Measurements from ENCODE around the gene NEURL1. TPM values are rescaled to one million over a fixed set of nuclear protein-coding genes. Genes with fewer than 3 reads are reported as not detected.

NEURL1 gene
- total and polyA plus RNA-seq, 2 donors = 1.6 to 3.0 TPM

- Histone ChIP-seq H3K36me3 (ENCODE audit: control insufficient read depth in 2 of 2, insufficient read depth in 2 of 2, low read length in 1 of 2) (no peaks in the 10 kb centered on the region), H3K27me3 (ENCODE audit: control insufficient read depth in 2 of 2, insufficient read depth in 1 of 2, low read length in 1 of 2) (peaks cover 0 to 2% of the 10 kb centered on the region in 2 donors), H3K9me3 (ENCODE audit: control insufficient read depth in 2 of 2, insufficient read depth in 1 of 2, low read length in 1 of 2) (no peaks in the 10 kb centered on the region), H3K4me1 (ENCODE audit: control insufficient read depth in 2 of 2, insufficient read depth in 2 of 2, low read length in 2 of 2) (no peaks in the 10 kb centered on the region), H3K4me3 (ENCODE audit: low read length in 2 of 2) (no peak overlapping the region), H3K27ac (ENCODE audit: low read depth in 1 of 2, low read length in 1 of 2) (no peak overlapping the region)
- DNase-seq (ENCODE audit: low read depth in 6 of 9, low spot score in 9 of 9) = no peak
- WGBS = 97% methylated on average over 8 of the region's 8 CpGs
Observed at GRCh38 chr10:103510046-103510685, 16.7 kb downstream of the NEURL1 start.

- no peaks in the 10 kb centered on the region for H3K4me1 ChIP-seq (ENCODE audit: control insufficient read depth in 2 of 2, insufficient read depth in 2 of 2, low read length in 2 of 2)
- H3K4me3 ChIP-seq (ENCODE audit: low read length in 2 of 2) = no peak overlapping the region
- no peaks in the 10 kb centered on the region for H3K36me3 ChIP-seq (ENCODE audit: control insufficient read depth in 2 of 2, insufficient read depth in 2 of 2, low read length in 1 of 2)
- H3K27ac ChIP-seq (ENCODE audit: low read depth in 1 of 2, low read length in 1 of 2) = no peak overlapping the region
- peaks cover 0 to 2% of the 10 kb centered on the region in 2 donors for H3K27me3 ChIP-seq (ENCODE audit: control insufficient read depth in 2 of 2, insufficient read depth in 1 of 2, low read length in 1 of 2)
- H3K9me3 ChIP-seq (ENCODE audit: control insufficient read depth in 2 of 2, insufficient read depth in 1 of 2, low read length in 1 of 2) = no peaks in the 10 kb centered on the region
- no peak for DNase-seq (ENCODE audit: low read depth in 6 of 9, low spot score in 9 of 9)
- 97% methylated on average over 10 of the region's 10 CpGs for WGBS
Observed at GRCh38 chr10:103510791-103511752, 17.6 kb downstream of the NEURL1 start.

GRCh38 chr10:103512166-103512565, 18.7 kb downstream of the NEURL1 start:
- no peak overlapping the region for H3K4me3 ChIP-seq (ENCODE audit: low read length in 2 of 2)
- H3K36me3 ChIP-seq (ENCODE audit: control insufficient read depth in 2 of 2, insufficient read depth in 2 of 2, low read length in 1 of 2) = no peaks in the 10 kb centered on the region
- DNase-seq (ENCODE audit: low read depth in 6 of 9, low spot score in 9 of 9) = no peak
- H3K27me3 ChIP-seq (ENCODE audit: control insufficient read depth in 2 of 2, insufficient read depth in 1 of 2, low read length in 1 of 2) = peaks cover 0 to 2% of the 10 kb centered on the region in 2 donors
- H3K27ac ChIP-seq (ENCODE audit: low read depth in 1 of 2, low read length in 1 of 2) = no peak overlapping the region
- no peaks in the 10 kb centered on the region for H3K4me1 ChIP-seq (ENCODE audit: control insufficient read depth in 2 of 2, insufficient read depth in 2 of 2, low read length in 2 of 2)
- no peaks in the 10 kb centered on the region for H3K9me3 ChIP-seq (ENCODE audit: control insufficient read depth in 2 of 2, insufficient read depth in 1 of 2, low read length in 1 of 2)

- no peaks in the 10 kb centered on the region for H3K36me3 ChIP-seq (ENCODE audit: control insufficient read depth in 2 of 2, insufficient read depth in 2 of 2, low read length in 1 of 2)
- no peak overlapping the region for H3K27ac ChIP-seq (ENCODE audit: low read depth in 1 of 2, low read length in 1 of 2)
- H3K27me3 ChIP-seq (ENCODE audit: control insufficient read depth in 2 of 2, insufficient read depth in 1 of 2, low read length in 1 of 2) = no peaks in the 10 kb centered on the region
- DNase-seq (ENCODE audit: low read depth in 6 of 9, low spot score in 9 of 9) = no peak
- H3K4me3 ChIP-seq (ENCODE audit: low read length in 2 of 2) = no peak overlapping the region
- 94% methylated on average over 13 of the region's 13 CpGs for WGBS
- no peaks in the 10 kb centered on the region for H3K9me3 ChIP-seq (ENCODE audit: control insufficient read depth in 2 of 2, insufficient read depth in 1 of 2, low read length in 1 of 2)
- no peaks in the 10 kb centered on the region for H3K4me1 ChIP-seq (ENCODE audit: control insufficient read depth in 2 of 2, insufficient read depth in 2 of 2, low read length in 2 of 2)
Observed at GRCh38 chr10:103512591-103513379, 19.3 kb downstream of the NEURL1 start.

GRCh38 chr10:103513380-103514060, 20.0 kb downstream of the NEURL1 start:
- WGBS = 97% methylated on average over 8 of the region's 8 CpGs
- no peaks in the 10 kb centered on the region for H3K9me3 ChIP-seq (ENCODE audit: control insufficient read depth in 2 of 2, insufficient read depth in 1 of 2, low read length in 1 of 2)
- no peaks in the 10 kb centered on the region for H3K36me3 ChIP-seq (ENCODE audit: control insufficient read depth in 2 of 2, insufficient read depth in 2 of 2, low read length in 1 of 2)
- H3K27ac ChIP-seq (ENCODE audit: low read depth in 1 of 2, low read length in 1 of 2) = no peak overlapping the region
- H3K4me3 ChIP-seq (ENCODE audit: low read length in 2 of 2) = no peak overlapping the region
- H3K27me3 ChIP-seq (ENCODE audit: control insufficient read depth in 2 of 2, insufficient read depth in 1 of 2, low read length in 1 of 2) = no peaks in the 10 kb centered on the region
- no peaks in the 10 kb centered on the region for H3K4me1 ChIP-seq (ENCODE audit: control insufficient read depth in 2 of 2, insufficient read depth in 2 of 2, low read length in 2 of 2)
- DNase-seq (ENCODE audit: low read depth in 6 of 9, low spot score in 9 of 9) = no peak

- Histone ChIP-seq H3K9me3 (ENCODE audit: control insufficient read depth in 2 of 2, insufficient read depth in 1 of 2, low read length in 1 of 2) (no peaks in the 10 kb centered on the region), H3K27me3 (ENCODE audit: control insufficient read depth in 2 of 2, insufficient read depth in 1 of 2, low read length in 1 of 2) (no peaks in the 10 kb centered on the region), H3K4me3 (ENCODE audit: low read length in 2 of 2) (no peak overlapping the region), H3K36me3 (ENCODE audit: control insufficient read depth in 2 of 2, insufficient read depth in 2 of 2, low read length in 1 of 2) (no peaks in the 10 kb centered on the region), H3K4me1 (ENCODE audit: control insufficient read depth in 2 of 2, insufficient read depth in 2 of 2, low read length in 2 of 2) (no peaks in the 10 kb centered on the region), H3K27ac (ENCODE audit: low read depth in 1 of 2, low read length in 1 of 2) (no peak overlapping the region)
- DNase-seq (ENCODE audit: low read depth in 6 of 9, low spot score in 9 of 9) = no peak
- WGBS = 96% methylated on average over 5 of the region's 5 CpGs
Observed at GRCh38 chr10:103514244-103514643, 20.7 kb downstream of the NEURL1 start.

GRCh38 chr10:103517234-103518085, 24.0 kb downstream of the NEURL1 start:
- 99% methylated on average over 5 of the region's 5 CpGs for WGBS
- no peaks in the 10 kb centered on the region for H3K9me3 ChIP-seq (ENCODE audit: control insufficient read depth in 2 of 2, insufficient read depth in 1 of 2, low read length in 1 of 2)
- no peaks in the 10 kb centered on the region for H3K27me3 ChIP-seq (ENCODE audit: control insufficient read depth in 2 of 2, insufficient read depth in 1 of 2, low read length in 1 of 2)
- no peak overlapping the region for H3K27ac ChIP-seq (ENCODE audit: low read depth in 1 of 2, low read length in 1 of 2)
- no peak overlapping the region for H3K4me3 ChIP-seq (ENCODE audit: low read length in 2 of 2)
- H3K36me3 ChIP-seq (ENCODE audit: control insufficient read depth in 2 of 2, insufficient read depth in 2 of 2, low read length in 1 of 2) = no peaks in the 10 kb centered on the region
- no peaks in the 10 kb centered on the region for H3K4me1 ChIP-seq (ENCODE audit: control insufficient read depth in 2 of 2, insufficient read depth in 2 of 2, low read length in 2 of 2)
- DNase-seq (ENCODE audit: low read depth in 6 of 9, low spot score in 9 of 9) = no peak

- H3K27me3 ChIP-seq (ENCODE audit: control insufficient read depth in 2 of 2, insufficient read depth in 1 of 2, low read length in 1 of 2) = no peaks in the 10 kb centered on the region
- H3K27ac ChIP-seq (ENCODE audit: low read depth in 1 of 2, low read length in 1 of 2) = no peak overlapping the region
- no peaks in the 10 kb centered on the region for H3K9me3 ChIP-seq (ENCODE audit: control insufficient read depth in 2 of 2, insufficient read depth in 1 of 2, low read length in 1 of 2)
- DNase-seq (ENCODE audit: low read depth in 6 of 9, low spot score in 9 of 9) = no peak
- H3K4me1 ChIP-seq (ENCODE audit: control insufficient read depth in 2 of 2, insufficient read depth in 2 of 2, low read length in 2 of 2) = no peaks in the 10 kb centered on the region
- H3K4me3 ChIP-seq (ENCODE audit: low read length in 2 of 2) = no peak overlapping the region
- WGBS = 81% methylated on average over 4 of the region's 4 CpGs
- H3K36me3 ChIP-seq (ENCODE audit: control insufficient read depth in 2 of 2, insufficient read depth in 2 of 2, low read length in 1 of 2) = no peaks in the 10 kb centered on the region
Observed at GRCh38 chr10:103519798-103520197, 26.3 kb downstream of the NEURL1 start.
